ENCODE measurements around the gene KAT8.

Gene KAT8

DNA sequence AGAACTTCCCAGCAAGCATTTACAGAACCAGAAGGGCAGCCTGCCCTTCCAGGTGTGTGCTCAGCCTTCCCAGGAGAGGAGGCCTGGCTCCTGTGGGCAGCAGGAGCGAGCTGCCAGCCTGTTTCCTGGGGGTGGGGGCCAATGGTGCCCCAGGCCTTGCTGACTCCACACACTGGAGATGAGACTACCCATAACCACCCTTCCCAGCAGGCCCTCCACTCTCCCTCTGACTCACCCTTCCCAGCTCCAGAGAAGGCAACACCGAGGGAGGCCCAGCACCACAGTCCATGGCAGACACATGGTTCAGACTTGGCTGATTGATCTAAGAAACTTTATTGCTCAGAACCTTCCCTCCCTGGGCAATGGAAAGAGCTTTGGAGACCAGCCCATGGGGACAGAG lies 26.9 kb upstream of the KAT8 start:
- no peaks in the 10 kb centered on the region for H3K27me3 ChIP-seq (replicated peaks; ENCODE audit: insufficient read depth, low read length)
- no peak overlapping the region for H2AFZ ChIP-seq (ENCODE audit: low read length)
- DNase-seq, result no peak
- TF ChIP-seq EZH2 (optimal IDR thresholded peaks at IDR 0.05; ENCODE audit: low read depth, low read length) (no peak), EZH2phosphoT487 (IDR thresholded peaks at IDR 0.05; ENCODE audit: low read length) (no peak)
- TF ChIP-seq, protein P1, sequence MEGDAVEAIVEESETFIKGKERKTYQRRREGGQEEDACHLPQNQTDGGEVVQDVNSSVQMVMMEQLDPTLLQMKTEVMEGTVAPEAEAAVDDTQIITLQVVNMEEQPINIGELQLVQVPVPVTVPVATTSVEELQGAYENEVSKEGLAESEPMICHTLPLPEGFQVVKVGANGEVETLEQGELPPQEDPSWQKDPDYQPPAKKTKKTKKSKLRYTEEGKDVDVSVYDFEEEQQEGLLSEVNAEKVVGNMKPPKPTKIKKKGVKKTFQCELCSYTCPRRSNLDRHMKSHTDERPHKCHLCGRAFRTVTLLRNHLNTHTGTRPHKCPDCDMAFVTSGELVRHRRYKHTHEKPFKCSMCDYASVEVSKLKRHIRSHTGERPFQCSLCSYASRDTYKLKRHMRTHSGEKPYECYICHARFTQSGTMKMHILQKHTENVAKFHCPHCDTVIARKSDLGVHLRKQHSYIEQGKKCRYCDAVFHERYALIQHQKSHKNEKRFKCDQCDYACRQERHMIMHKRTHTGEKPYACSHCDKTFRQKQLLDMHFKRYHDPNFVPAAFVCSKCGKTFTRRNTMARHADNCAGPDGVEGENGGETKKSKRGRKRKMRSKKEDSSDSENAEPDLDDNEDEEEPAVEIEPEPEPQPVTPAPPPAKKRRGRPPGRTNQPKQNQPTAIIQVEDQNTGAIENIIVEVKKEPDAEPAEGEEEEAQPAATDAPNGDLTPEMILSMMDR (IDR thresholded peaks at IDR 0.05; ENCODE audit: low read length), result no peak
- no peaks in the 10 kb centered on the region for H4K20me1 ChIP-seq (ENCODE audit: insufficient read depth, low read length)
- H3K36me3 ChIP-seq (replicated peaks; ENCODE audit: insufficient read depth, low read length), result no peaks in the 10 kb centered on the region
- H3F3A ChIP-seq (ENCODE audit: insufficient read depth, low read length), result peaks cover 4% of the 10 kb centered on the region
- no peaks in the 10 kb centered on the region for H3K9me3 ChIP-seq (replicated peaks; ENCODE audit: insufficient read depth, low read length)
- H3K4me1 ChIP-seq (ENCODE audit: low read length), result no peaks in the 10 kb centered on the region
- no peak overlapping the region for H3K9ac ChIP-seq (ENCODE audit: low read length)
- H3K79me2 ChIP-seq (ENCODE audit: low read length), result peaks cover 20% of the 10 kb centered on the region
- H3K27ac ChIP-seq (ENCODE audit: low read length), result no peak overlapping the region
- H3K9me2 ChIP-seq (replicated peaks; ENCODE audit: insufficient read depth, low read length), result no peaks in the 10 kb centered on the region
- H3K4me2 ChIP-seq (ENCODE audit: low read depth, low read length), result no peak overlapping the region
- no peak overlapping the region for H3K4me3 ChIP-seq (ENCODE audit: low read length)

DNA sequence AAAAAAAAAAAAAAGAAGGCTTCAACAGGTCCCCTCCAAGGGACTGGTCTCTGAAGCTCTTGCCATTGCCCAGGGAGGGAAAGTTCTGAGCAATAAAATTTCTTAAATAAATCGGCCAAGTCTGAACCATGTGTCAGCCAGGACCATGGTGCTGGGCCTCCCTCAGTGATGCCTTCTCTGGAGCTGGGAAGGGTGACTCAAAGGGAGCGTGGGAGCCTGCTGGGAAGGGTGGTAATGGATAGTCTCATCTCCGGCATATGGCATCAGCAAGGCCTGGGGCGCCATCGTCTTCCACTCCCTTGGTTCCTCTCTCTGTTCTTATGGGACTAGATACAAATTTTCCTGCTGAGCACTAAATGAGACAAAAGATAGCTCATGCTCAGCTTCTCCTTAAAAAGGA lies 25.1 kb upstream of the KAT8 start:
- no peak for DNase-seq
- H3K36me3 ChIP-seq (replicated peaks; ENCODE audit: insufficient read depth, low read length), result no peaks in the 10 kb centered on the region
- no peak overlapping the region for H3K4me3 ChIP-seq (ENCODE audit: low read length)
- no peak overlapping the region for H3K4me2 ChIP-seq (ENCODE audit: low read depth, low read length)
- no peak overlapping the region for H3K27ac ChIP-seq (ENCODE audit: low read length)
- H3K4me1 ChIP-seq (ENCODE audit: low read length), result no peaks in the 10 kb centered on the region
- no peaks in the 10 kb centered on the region for H3K9me2 ChIP-seq (replicated peaks; ENCODE audit: insufficient read depth, low read length)
- H3K27me3 ChIP-seq (replicated peaks; ENCODE audit: insufficient read depth, low read length), result no peaks in the 10 kb centered on the region
- H3F3A ChIP-seq (ENCODE audit: insufficient read depth, low read length), result peaks cover 4% of the 10 kb centered on the region
- H3K79me2 ChIP-seq (ENCODE audit: low read length), result peaks cover 20% of the 10 kb centered on the region
- no peaks in the 10 kb centered on the region for H3K9me3 ChIP-seq (replicated peaks; ENCODE audit: insufficient read depth, low read length)
- TF ChIP-seq, protein P1 (IDR thresholded peaks at IDR 0.05; ENCODE audit: low read length), result no peak
- TF ChIP-seq EZH2 (optimal IDR thresholded peaks at IDR 0.05; ENCODE audit: low read depth, low read length) (no peak), EZH2phosphoT487 (IDR thresholded peaks at IDR 0.05; ENCODE audit: low read length) (no peak)
- no peak overlapping the region for H2AFZ ChIP-seq (ENCODE audit: low read length)
- no peak overlapping the region for H3K9ac ChIP-seq (ENCODE audit: low read length)
- no peaks in the 10 kb centered on the region for H4K20me1 ChIP-seq (ENCODE audit: insufficient read depth, low read length)

DNA sequence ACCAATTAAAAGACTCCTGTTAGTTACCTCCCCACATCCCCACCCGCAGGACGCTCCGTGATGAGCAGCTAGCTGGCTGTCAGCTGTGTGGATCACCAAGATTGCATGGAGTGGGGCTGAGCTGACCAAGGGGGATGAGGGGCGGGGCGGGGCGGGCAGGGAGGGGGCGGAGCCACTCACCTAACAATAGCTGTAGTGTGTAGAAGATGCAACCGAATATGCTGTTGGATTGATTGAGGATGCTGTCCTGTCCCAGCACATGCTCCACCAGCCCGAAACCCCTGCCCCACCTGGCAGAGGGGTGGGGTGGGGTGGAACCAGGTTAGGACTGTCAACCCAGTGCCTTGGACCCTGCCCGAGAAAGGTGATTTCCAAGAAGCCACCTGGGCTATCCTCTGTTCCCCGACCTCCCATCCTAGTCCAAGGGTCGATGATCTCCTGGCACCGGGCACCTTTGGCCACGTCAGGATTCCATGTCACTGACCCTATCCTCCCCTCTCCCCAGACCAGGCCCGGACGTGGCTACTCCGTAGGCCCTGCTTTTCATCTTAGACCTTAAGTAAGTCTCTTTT lies 24.2 kb upstream of the KAT8 start:
- no peak overlapping the region for H2AFZ ChIP-seq (ENCODE audit: low read length)
- no peaks in the 10 kb centered on the region for H3K36me3 ChIP-seq (replicated peaks; ENCODE audit: insufficient read depth, low read length)
- H3K9me2 ChIP-seq (replicated peaks; ENCODE audit: insufficient read depth, low read length), result no peaks in the 10 kb centered on the region
- H3K9ac ChIP-seq (ENCODE audit: low read length), result no peak overlapping the region
- H3K4me1 ChIP-seq (ENCODE audit: low read length), result no peaks in the 10 kb centered on the region
- peaks cover 4% of the 10 kb centered on the region for H3K27me3 ChIP-seq (replicated peaks; ENCODE audit: insufficient read depth, low read length)
- H3K9me3 ChIP-seq (replicated peaks; ENCODE audit: insufficient read depth, low read length), result no peaks in the 10 kb centered on the region
- H3K27ac ChIP-seq (ENCODE audit: low read length), result no peak overlapping the region
- peaks cover 4% of the 10 kb centered on the region for H3F3A ChIP-seq (ENCODE audit: insufficient read depth, low read length)
- no peak for DNase-seq
- H3K79me2 ChIP-seq (ENCODE audit: low read length), result peaks cover 20% of the 10 kb centered on the region
- no peak overlapping the region for H3K4me3 ChIP-seq (ENCODE audit: low read length)
- TF ChIP-seq, protein P1 (IDR thresholded peaks at IDR 0.05; ENCODE audit: low read length), result no peak
- no peak for TF ChIP-seq EZH2 (optimal IDR thresholded peaks at IDR 0.05; ENCODE audit: low read depth, low read length)
- TF ChIP-seq EZH2phosphoT487 (IDR thresholded peaks at IDR 0.05; ENCODE audit: low read length), result no peak
- no peaks in the 10 kb centered on the region for H4K20me1 ChIP-seq (ENCODE audit: insufficient read depth, low read length)
- peak overlapping the region; percentile 93; the same call in 1 of the 2 replicates for H3K4me2 ChIP-seq (ENCODE audit: low read depth, low read length)
